Measurements from ENCODE around the gene PPIL4.
"Not testable (repeated sequence)": the region's sequence is repeated elsewhere in the genome, so short reads cannot be mapped to it uniquely, and the experiment has no call there.

The PPIL4 gene

GRCh38 chr6:149529650-149530049 lies 16.2 kb downstream of the PPIL4 start:
- no peak for FAIRE-seq

- no peak for FAIRE-seq
These were observed 30.3 kb downstream of the PPIL4 start for GRCh38 chr6:149515494-149515893.

GRCh38 chr6:149513915-149514314 lies 31.9 kb downstream of the PPIL4 start:
- FAIRE-seq = no peak

- FAIRE-seq = no peak
These were observed 34.9 kb downstream of the PPIL4 start for GRCh38 chr6:149510793-149511512.

- FAIRE-seq = no peak
These were observed 37.4 kb downstream of the PPIL4 start for GRCh38 chr6:149508485-149508884.

GRCh38 chr6:149503872-149504271 lies 42.0 kb downstream of the PPIL4 start:
- no peak for FAIRE-seq

- FAIRE-seq = no peak
These were observed 42.6 kb downstream of the PPIL4 start for GRCh38 chr6:149503276-149503675.

- no peak for FAIRE-seq
These were observed 44.1 kb downstream of the PPIL4 start for GRCh38 chr6:149501768-149502167.

GRCh38 chr6:149501201-149501600 lies 44.6 kb downstream of the PPIL4 start:
- no peak for FAIRE-seq

- no peak for FAIRE-seq
These were observed 45.7 kb downstream of the PPIL4 start for GRCh38 chr6:149500096-149500495.

GRCh38 chr6:149499066-149499465 lies 46.8 kb downstream of the PPIL4 start:
- FAIRE-seq = no peak

GRCh38 chr6:149497365-149497764 lies 48.5 kb downstream of the PPIL4 start:
- no peak for FAIRE-seq

GRCh38 chr6:149496597-149496996 lies 49.2 kb downstream of the PPIL4 start:
- not testable (repeated sequence) for FAIRE-seq

- FAIRE-seq = not testable (repeated sequence)
These were observed 50.4 kb downstream of the PPIL4 start for GRCh38 chr6:149495349-149496016.

- FAIRE-seq = not testable (repeated sequence)
These were observed 51.0 kb downstream of the PPIL4 start for GRCh38 chr6:149494810-149495209.

GRCh38 chr6:149493761-149494320 lies 52.0 kb downstream of the PPIL4 start:
- FAIRE-seq = no peak

- FAIRE-seq = no peak
These were observed 53.0 kb downstream of the PPIL4 start for GRCh38 chr6:149492798-149493343.

- FAIRE-seq = no peak
These were observed 55.9 kb downstream of the PPIL4 start for GRCh38 chr6:149489967-149490366.

- no peak for FAIRE-seq
These were observed 57.0 kb downstream of the PPIL4 start for GRCh38 chr6:149488815-149489214.

- FAIRE-seq = no peak
These were observed 58.5 kb downstream of the PPIL4 start for GRCh38 chr6:149487316-149487715.

GRCh38 chr6:149484733-149485700 lies 60.8 kb downstream of the PPIL4 start, which contains the start of gene ZC3H12D:
Gene ZC3H12D, minus strand, starts transcription at chr6:149485014. Its CDS starts 10,471 bp downstream, at chr6:149474543.
- FAIRE-seq = no peak

- FAIRE-seq = no peak
These were observed 61.8 kb downstream of the PPIL4 start for GRCh38 chr6:149483849-149484655.
